Mucosa of descending colon (tissue), 3 donors: ENCODE results near the gene SFXN5. TPM values are rescaled to one million over a fixed set of nuclear protein-coding genes. Genes with fewer than 3 reads are reported as not detected.

Experiments used
- ATAC-seq: fragments of 200-7000 bp; cut with Tn5 transposase; one replicate; pipeline ENCODE4 v1.9.1; 2020; ENCODE audit warnings: mild to moderate bottlenecking, moderate library complexity
- DNase-seq, 3 donors: peaks; one replicate each; pipeline ENCODE4 v3.0.0-alpha.2; 2020
- H3K36me3 ChIP-seq: fragments of 200-600 bp; one replicate; pipeline ENCODE4 v1.8.0; 2021; ENCODE audit warnings: low read depth, mild to moderate bottlenecking
- H3K4me1 ChIP-seq: fragments of 200-600 bp; one replicate; pipeline ENCODE4 v1.8.0; 2021; ENCODE audit warnings: low read depth, mild to moderate bottlenecking
- H3K4me3 ChIP-seq: fragments of 200-600 bp; one replicate; pipeline ENCODE4 v1.8.0; 2021; ENCODE audit warnings: mild to moderate bottlenecking
- H3K9me3 ChIP-seq: fragments of 200-600 bp; one replicate; pipeline ENCODE4 v1.8.0; 2021; ENCODE audit warnings: mild to moderate bottlenecking
- intact Hi-C, 2 donors: fragments of 100-400 bp; cut with DNase I in 1 of 2; cut with micrococcal nuclease in 1 of 2; formaldehyde crosslinking; loops; one replicate each; pipeline versions ENCODE4 v1.11.0 to v1.11.1; 2022; cut with DNase I, micrococcal nuclease
- total RNA-seq, 3 donors: library from RNA; stranded (reverse); fragmentation: NEBNext Ultra II Directional in 2 of 3; extraction: Animal tissue kit (Norgen Biotek cat#: 25700) in 2 of 3; gene quantifications; one replicate each; pipeline versions ENCODE4 v1.2.1 to v1.2.4, GENCODE V29; 2021 to 2023
- TF ChIP-seq, protein P1 (sequence below): fragments of 200-600 bp; IDR thresholded peaks from one replicate; pipeline ENCODE4 v1.8.0; 2022; ENCODE audit warnings: antibody characterized with exemption, mild to moderate bottlenecking
- donor health status: DM: no; HTN: no; CAD: no; lungs with moderate emphysema.
- donor health status: DM: no; HTN: no; CAD: no.
- donor health status: DM: no; HTN: yes; CAD: no.

The SFXN5 gene
- total RNA-seq, 3 donors from 2014 or later, result 22.2 to 30.9 (median 27.5) TPM

DNA sequence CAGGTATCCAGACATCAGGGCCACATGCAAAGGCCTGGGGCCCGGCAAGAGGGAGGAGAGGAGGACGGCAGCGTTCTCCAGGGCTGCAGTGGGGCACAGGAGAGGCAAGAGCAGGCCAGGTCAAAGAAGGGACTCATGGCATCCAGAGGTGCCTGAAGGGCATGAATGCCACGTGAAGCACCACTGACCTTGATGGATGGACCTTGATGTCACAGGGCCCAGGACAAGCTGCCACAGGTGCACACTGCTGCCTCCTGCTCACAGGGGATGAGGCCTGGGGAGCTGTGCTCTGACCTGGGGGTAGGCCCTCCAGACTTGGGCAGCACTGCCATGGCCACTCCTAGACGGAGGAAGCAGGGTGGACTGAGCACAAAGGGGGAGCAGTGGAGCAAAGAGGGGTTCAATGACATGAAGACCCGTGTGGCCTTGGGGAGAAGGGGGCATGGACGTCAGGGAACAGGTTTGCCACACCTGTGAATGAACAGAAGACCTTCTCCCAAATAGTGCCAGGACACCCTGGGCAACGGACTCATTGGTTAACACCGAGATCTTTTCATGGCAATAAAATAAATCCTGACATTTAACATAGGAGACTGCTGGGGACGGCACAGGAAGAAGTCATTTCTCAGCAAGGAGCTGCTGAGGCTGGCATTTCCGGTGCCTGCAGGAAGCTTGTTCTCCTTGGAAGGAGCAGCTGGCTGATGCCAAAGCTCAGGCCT is 88.6 kb downstream of the SFXN5 start:
- Histone ChIP-seq H3K4me1 (no peaks in the 10 kb centered on the region), H3K9me3 (no peaks in the 10 kb centered on the region), H3K4me3 (no peak overlapping the region), H3K36me3 (no peaks in the 10 kb centered on the region)
- intact Hi-C loops, result no loop called here
- no peak for ATAC-seq
- peak in 1 of 3 donors; percentile 27 for DNase-seq
- TF ChIP-seq, protein P1, sequence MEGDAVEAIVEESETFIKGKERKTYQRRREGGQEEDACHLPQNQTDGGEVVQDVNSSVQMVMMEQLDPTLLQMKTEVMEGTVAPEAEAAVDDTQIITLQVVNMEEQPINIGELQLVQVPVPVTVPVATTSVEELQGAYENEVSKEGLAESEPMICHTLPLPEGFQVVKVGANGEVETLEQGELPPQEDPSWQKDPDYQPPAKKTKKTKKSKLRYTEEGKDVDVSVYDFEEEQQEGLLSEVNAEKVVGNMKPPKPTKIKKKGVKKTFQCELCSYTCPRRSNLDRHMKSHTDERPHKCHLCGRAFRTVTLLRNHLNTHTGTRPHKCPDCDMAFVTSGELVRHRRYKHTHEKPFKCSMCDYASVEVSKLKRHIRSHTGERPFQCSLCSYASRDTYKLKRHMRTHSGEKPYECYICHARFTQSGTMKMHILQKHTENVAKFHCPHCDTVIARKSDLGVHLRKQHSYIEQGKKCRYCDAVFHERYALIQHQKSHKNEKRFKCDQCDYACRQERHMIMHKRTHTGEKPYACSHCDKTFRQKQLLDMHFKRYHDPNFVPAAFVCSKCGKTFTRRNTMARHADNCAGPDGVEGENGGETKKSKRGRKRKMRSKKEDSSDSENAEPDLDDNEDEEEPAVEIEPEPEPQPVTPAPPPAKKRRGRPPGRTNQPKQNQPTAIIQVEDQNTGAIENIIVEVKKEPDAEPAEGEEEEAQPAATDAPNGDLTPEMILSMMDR, result no peak

DNA sequence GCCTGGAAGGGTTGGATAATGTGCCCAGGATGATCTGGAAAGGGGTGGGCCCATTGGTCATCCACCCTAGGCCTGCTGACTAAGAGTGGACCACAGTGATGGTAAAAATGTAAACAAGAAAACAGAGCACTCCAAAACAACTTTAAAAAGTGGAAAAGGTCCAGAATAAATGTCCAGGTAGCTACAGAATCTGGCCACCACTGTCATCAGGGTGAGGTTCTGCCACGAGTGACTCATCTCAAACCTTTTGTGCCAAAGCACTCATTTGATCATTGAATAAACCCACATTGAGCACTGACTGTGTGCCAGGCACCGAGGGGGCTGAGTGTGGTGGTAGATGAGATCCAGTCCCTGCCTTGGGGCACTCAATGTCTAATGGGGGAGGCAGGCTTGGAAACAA is 89.3 kb downstream of the SFXN5 start:
- H3K9me3 ChIP-seq, result no peaks in the 10 kb centered on the region
- H3K36me3 ChIP-seq, result no peaks in the 10 kb centered on the region
- ATAC-seq, result no peak
- no peak overlapping the region for H3K4me3 ChIP-seq
- peak in 1 of 3 donors; percentile 23 for DNase-seq
- intact Hi-C loops, result no loop called here
- H3K4me1 ChIP-seq, result no peaks in the 10 kb centered on the region
- TF ChIP-seq, protein P1, result no peak

DNA sequence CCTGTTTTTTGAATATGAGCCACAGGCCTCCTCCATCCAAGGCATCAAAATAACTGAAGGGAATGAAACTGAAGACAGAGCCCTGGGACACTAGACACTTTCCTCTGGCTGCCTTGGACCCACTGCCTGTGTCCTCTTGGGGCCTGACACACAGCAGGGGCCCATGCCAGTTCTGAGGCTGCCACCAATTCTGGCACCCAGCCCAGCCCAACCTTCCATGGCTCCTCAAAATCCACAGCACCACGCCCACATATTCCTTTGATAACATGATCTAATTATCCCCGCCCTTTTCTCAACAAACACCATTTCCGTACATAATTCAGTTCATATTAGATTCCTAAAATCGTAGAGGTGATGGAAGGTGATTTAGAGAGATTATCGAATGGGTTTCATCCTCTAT is 90.0 kb downstream of the SFXN5 start:
- Histone ChIP-seq H3K4me3 (no peak overlapping the region), H3K4me1 (no peaks in the 10 kb centered on the region), H3K9me3 (no peaks in the 10 kb centered on the region), H3K36me3 (no peaks in the 10 kb centered on the region)
- ATAC-seq, result no peak
- intact Hi-C loops, result no loop called here
- TF ChIP-seq, protein P1, result no peak
- DNase-seq, result peak; percentile 22 to 46 (median 45)

DNA sequence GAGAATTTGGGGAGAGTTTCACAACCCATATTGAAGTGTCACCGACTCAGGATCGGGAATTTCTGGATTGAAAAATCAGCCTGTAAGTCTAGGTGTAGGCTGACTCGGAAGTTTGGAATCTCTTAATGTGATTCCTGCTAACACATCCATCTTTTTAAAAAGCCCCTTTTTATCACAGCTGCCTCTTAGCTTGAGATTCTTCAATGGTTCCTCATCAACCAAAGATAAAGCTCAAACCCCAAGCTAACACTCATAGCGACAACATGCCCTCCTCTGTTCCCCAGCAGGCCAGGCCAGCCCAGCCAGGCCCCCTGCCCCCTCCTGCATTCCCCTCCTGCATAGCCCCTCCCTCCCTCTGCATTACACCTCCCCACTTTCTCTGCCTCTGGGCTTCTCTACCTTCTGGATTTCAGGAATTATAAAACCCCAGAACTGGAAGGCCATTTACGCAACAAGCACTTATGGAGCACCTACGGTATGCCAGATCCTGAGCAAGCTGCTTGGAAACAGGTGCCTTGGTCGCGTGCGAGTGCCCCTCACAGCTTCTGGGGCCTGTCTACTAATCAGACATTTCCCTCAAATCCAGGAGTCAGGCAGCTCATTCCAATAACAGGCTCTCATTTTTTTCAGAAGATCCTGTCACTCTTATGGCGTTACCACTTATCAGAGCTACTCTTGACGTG is 90.8 kb downstream of the SFXN5 start:
- no peak overlapping the region for H3K4me3 ChIP-seq
- no peaks in the 10 kb centered on the region for H3K9me3 ChIP-seq
- intact Hi-C loops, result no loop called here
- TF ChIP-seq, protein P1, result no peak
- DNase-seq, result peak in 1 of 3 donors; percentile 11
- no peaks in the 10 kb centered on the region for H3K4me1 ChIP-seq
- no peak for ATAC-seq
- no peaks in the 10 kb centered on the region for H3K36me3 ChIP-seq

DNA sequence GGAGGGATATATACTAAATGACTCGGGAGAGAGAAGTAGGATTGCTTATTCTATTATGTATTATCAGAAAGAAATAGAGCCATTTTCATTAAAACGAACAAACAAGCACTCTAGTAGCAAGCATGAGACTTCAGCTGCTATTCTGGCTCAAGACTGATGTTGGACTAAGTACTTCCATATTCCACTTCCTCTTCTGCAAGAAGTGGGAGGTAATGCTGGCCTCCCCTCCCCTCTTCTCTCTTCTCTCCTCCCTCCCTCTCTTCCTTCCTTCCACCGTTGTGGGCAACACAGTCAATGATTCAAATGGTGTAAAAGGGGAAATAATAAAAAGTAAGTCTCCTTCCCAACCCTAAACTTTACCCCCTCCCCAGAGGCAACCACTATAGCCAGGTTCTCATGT is 91.6 kb downstream of the SFXN5 start:
- TF ChIP-seq, protein P1, result no peak
- ATAC-seq (peak; percentile 16), DNase-seq (no peak)
- H3K36me3 ChIP-seq, result no peaks in the 10 kb centered on the region
- H3K4me1 ChIP-seq, result no peaks in the 10 kb centered on the region
- H3K4me3 ChIP-seq, result no peak overlapping the region
- no peaks in the 10 kb centered on the region for H3K9me3 ChIP-seq
- intact Hi-C loops, result no loop called here
